GM19397 (cell line): Measurements from ENCODE around the gene VTI1A.
A peak's percentile ranks its signal among the peaks of the same experiment; 100 is the strongest.

ENCODE experiments used
- ATAC-seq: cut with Tn5 transposase; IDR thresholded peaks from one replicate; pipeline ENCODE4 v1.9.1; 2021; ENCODE audit warnings: mild to moderate bottlenecking, moderate library complexity; ENCODE audit not compliant: unreplicated experiment

The VTI1A gene

GRCh38 chr10:112503643-112504042, 56.6 kb downstream of the VTI1A start:
- ATAC-seq: no peak

GRCh38 chr10:112507046-112507445, 60.0 kb downstream of the VTI1A start:
- no peak for ATAC-seq

GRCh38 chr10:112507988-112508387, 61.0 kb downstream of the VTI1A start:
- ATAC-seq: no peak

- ATAC-seq: no peak
These were observed 62.7 kb downstream of the VTI1A start for GRCh38 chr10:112509558-112510291.

GRCh38 chr10:112510384-112510783, 63.4 kb downstream of the VTI1A start:
- ATAC-seq: no peak

GRCh38 chr10:112512294-112512693, 65.3 kb downstream of the VTI1A start:
- ATAC-seq: no peak

- ATAC-seq: no peak
These were observed 68.1 kb downstream of the VTI1A start for GRCh38 chr10:112515126-112515525.

GRCh38 chr10:112515852-112516251, 68.8 kb downstream of the VTI1A start:
- ATAC-seq: no peak

GRCh38 chr10:112517451-112517862, 70.4 kb downstream of the VTI1A start:
- ATAC-seq: no peak

GRCh38 chr10:112519133-112519761, 72.2 kb downstream of the VTI1A start:
- peak; percentile 53 for ATAC-seq

GRCh38 chr10:112520914-112521313, 73.9 kb downstream of the VTI1A start:
- ATAC-seq: no peak

- no peak for ATAC-seq
These were observed 77.6 kb downstream of the VTI1A start for GRCh38 chr10:112524641-112525040.

GRCh38 chr10:112525200-112525599, 78.2 kb downstream of the VTI1A start:
- ATAC-seq: no peak

GRCh38 chr10:112526139-112526538, 79.1 kb downstream of the VTI1A start:
- ATAC-seq: no peak

- ATAC-seq: no peak
These were observed 79.9 kb downstream of the VTI1A start for GRCh38 chr10:112526906-112527305.

GRCh38 chr10:112528235-112528634, 81.2 kb downstream of the VTI1A start:
- ATAC-seq: no peak

- no peak for ATAC-seq
These were observed 84.4 kb downstream of the VTI1A start for GRCh38 chr10:112531421-112531820.

GRCh38 chr10:112532189-112532588, 85.2 kb downstream of the VTI1A start:
- peak; percentile 94 for ATAC-seq

- ATAC-seq: no peak
These were observed 85.9 kb downstream of the VTI1A start for GRCh38 chr10:112532956-112533355.

- no peak for ATAC-seq
These were observed 86.9 kb downstream of the VTI1A start for GRCh38 chr10:112533916-112534315.

GRCh38 chr10:112535531-112535951, 88.5 kb downstream of the VTI1A start:
- no peak for ATAC-seq

GRCh38 chr10:112536663-112537062, 89.6 kb downstream of the VTI1A start:
- no peak for ATAC-seq

- no peak for ATAC-seq
These were observed 91.2 kb downstream of the VTI1A start for GRCh38 chr10:112538168-112538567.
